ENCODE data around the gene ALX4.

DNA sequence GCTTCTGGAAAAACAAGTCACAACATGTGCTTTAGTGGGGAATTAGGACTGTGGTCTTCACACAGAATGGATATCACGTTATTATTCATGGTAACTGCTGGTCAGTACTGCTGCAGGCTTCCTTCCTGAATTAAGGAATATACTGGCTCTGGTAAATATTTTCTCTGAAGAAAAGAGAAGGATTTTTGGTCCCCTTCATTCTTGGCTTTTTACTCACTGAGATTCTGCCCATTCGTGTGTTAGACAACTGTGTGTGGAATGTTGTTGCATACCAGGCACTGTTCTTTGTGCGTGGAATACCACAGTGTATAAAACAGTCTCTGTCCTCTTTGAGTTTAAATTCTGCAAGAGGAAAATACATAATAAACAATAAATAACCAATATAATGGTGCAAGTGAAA, 80.3 kb downstream of the ALX4 start:
- TF ChIP-seq, protein P1, sequence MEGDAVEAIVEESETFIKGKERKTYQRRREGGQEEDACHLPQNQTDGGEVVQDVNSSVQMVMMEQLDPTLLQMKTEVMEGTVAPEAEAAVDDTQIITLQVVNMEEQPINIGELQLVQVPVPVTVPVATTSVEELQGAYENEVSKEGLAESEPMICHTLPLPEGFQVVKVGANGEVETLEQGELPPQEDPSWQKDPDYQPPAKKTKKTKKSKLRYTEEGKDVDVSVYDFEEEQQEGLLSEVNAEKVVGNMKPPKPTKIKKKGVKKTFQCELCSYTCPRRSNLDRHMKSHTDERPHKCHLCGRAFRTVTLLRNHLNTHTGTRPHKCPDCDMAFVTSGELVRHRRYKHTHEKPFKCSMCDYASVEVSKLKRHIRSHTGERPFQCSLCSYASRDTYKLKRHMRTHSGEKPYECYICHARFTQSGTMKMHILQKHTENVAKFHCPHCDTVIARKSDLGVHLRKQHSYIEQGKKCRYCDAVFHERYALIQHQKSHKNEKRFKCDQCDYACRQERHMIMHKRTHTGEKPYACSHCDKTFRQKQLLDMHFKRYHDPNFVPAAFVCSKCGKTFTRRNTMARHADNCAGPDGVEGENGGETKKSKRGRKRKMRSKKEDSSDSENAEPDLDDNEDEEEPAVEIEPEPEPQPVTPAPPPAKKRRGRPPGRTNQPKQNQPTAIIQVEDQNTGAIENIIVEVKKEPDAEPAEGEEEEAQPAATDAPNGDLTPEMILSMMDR (IDR thresholded peaks at IDR 0.05): no peak
- no peak for TF ChIP-seq POLR2A (IDR thresholded peaks at IDR 0.05)

Measured in Peyer's patch (tissue), 4 donors.